GM21717 (cell line): ENCODE measurements around the gene TMSB10.

Source experiments
- ATAC-seq: cut with Tn5 transposase; IDR thresholded peaks from one replicate; pipeline ENCODE4 v1.9.1; 2021; ENCODE audit warnings: mild to moderate bottlenecking, moderate library complexity; ENCODE audit not compliant: unreplicated experiment

The TMSB10 gene

GRCh38 chr2:84879584-84880394 is 25.7 kb upstream of the TMSB10 start:
- peak; percentile 66 for ATAC-seq

GRCh38 chr2:84880395-84880644 is 25.1 kb upstream of the TMSB10 start:
- ATAC-seq, result no peak

GRCh38 chr2:84880645-84881521 is 24.6 kb upstream of the TMSB10 start, which contains the start of gene TRABD2A:
Gene TRABD2A, minus strand, starts transcription at chr2:84881084. Its CDS starts 45 bp downstream, at chr2:84881039.
- no peak for ATAC-seq

- peak; percentile 75 for ATAC-seq
Observed at GRCh38 chr2:84881581-84882413, 23.7 kb upstream of the TMSB10 start.

GRCh38 chr2:84882414-84882738 is 23.1 kb upstream of the TMSB10 start:
- ATAC-seq, result no peak

- ATAC-seq, result no peak
Observed at GRCh38 chr2:84882775-84883550, 22.5 kb upstream of the TMSB10 start.

GRCh38 chr2:84884449-84884848 is 21.0 kb upstream of the TMSB10 start:
- no peak for ATAC-seq

GRCh38 chr2:84885111-84885510 is 20.3 kb upstream of the TMSB10 start:
- no peak for ATAC-seq

- no peak for ATAC-seq
Observed at GRCh38 chr2:84886791-84887190, 18.7 kb upstream of the TMSB10 start.

GRCh38 chr2:84888401-84889276 is 16.8 kb upstream of the TMSB10 start:
- peak; percentile 93 for ATAC-seq

GRCh38 chr2:84889332-84889731 is 16.1 kb upstream of the TMSB10 start:
- peak; percentile 26 for ATAC-seq

GRCh38 chr2:84891355-84892010 is 14.0 kb upstream of the TMSB10 start:
- no peak for ATAC-seq

GRCh38 chr2:84894131-84894586 is 11.3 kb upstream of the TMSB10 start:
- no peak for ATAC-seq

- ATAC-seq, result no peak
Observed at GRCh38 chr2:84894758-84895520, 10.5 kb upstream of the TMSB10 start.

GRCh38 chr2:84896567-84896966 is 8.9 kb upstream of the TMSB10 start:
- no peak for ATAC-seq

GRCh38 chr2:84897773-84898172 is 7.7 kb upstream of the TMSB10 start:
- ATAC-seq, result no peak

- no peak for ATAC-seq
Observed at GRCh38 chr2:84899304-84900204, 5.9 kb upstream of the TMSB10 start.
